Activated T-helper 1 cell treated with anti-CD3 and anti-CD28 coated beads, Interleukin-12 subunit alpha, Interleukin-12 subunit beta, Interleukin-2, Interleukin-4 antibody, amounts not matched to agents 30 ng/mL and 10 ng/mL and 1 ng/mL, durations not matched to agents 14 hours and 24 hours and 36 hours (primary cell): ENCODE data around the gene LIN7A. TPM values are rescaled to one million over a fixed set of nuclear protein-coding genes. Genes with fewer than 3 reads are reported as not detected.

Source experiments
- DNase-seq: peaks from one replicate; pipeline ENCODE4 v3.0.0; 2021; ENCODE audit warnings: low spot score
- H3K27ac Mint-ChIP-seq: one replicate; pipeline ENCODE4 v1.8.0; 2021; ENCODE audit warnings: mild to moderate bottlenecking, mixed read lengths
- H3K27me3 Mint-ChIP-seq: one replicate; pipeline ENCODE4 v1.8.0; 2022; ENCODE audit warnings: mild to moderate bottlenecking, moderate library complexity, mixed read lengths; ENCODE audit not compliant: insufficient read depth
- H3K36me3 Mint-ChIP-seq: one replicate; pipeline ENCODE4 v1.8.0; 2021; ENCODE audit warnings: low read depth, mixed read lengths
- H3K4me1 Mint-ChIP-seq: one replicate; pipeline ENCODE4 v1.8.0; 2021; ENCODE audit warnings: low read depth, mixed read lengths
- H3K4me3 Mint-ChIP-seq: one replicate; pipeline ENCODE4 v1.8.0; 2021; ENCODE audit warnings: mild to moderate bottlenecking, moderate library complexity, mixed read lengths
- H3K9me3 Mint-ChIP-seq: one replicate; pipeline ENCODE4 v1.8.0; 2021; ENCODE audit warnings: mixed read lengths
- intact Hi-C: fragments of 100-400 bp; cut with micrococcal nuclease; formaldehyde crosslinking; loops from one replicate; pipeline ENCODE4 v1.15.1; 2024
- total RNA-seq: library from RNA; stranded (reverse); gene quantifications from 2 replicates; pipeline ENCODE4 v1.2.3, GENCODE V29; 2022

LIN7A gene
- total RNA-seq, 1 donor from 2014 or later = 1.5 TPM

GRCh38 chr12:80747800-80748199, 189.9 kb downstream of the LIN7A start:
- intact Hi-C loops = no loop called here
- Mint-ChIP-seq H3K4me3 (no peak overlapping the region), H3K27me3 (no peaks in the 10 kb centered on the region), H3K36me3 (no peaks in the 10 kb centered on the region), H3K4me1 (no peaks in the 10 kb centered on the region), H3K27ac (no peak overlapping the region), H3K9me3 (no peaks in the 10 kb centered on the region)
- no peak for DNase-seq

- intact Hi-C loops = no loop called here
- no peaks in the 10 kb centered on the region for H3K36me3 Mint-ChIP-seq
- no peaks in the 10 kb centered on the region for H3K9me3 Mint-ChIP-seq
- no peak overlapping the region for H3K27ac Mint-ChIP-seq
- H3K27me3 Mint-ChIP-seq = no peaks in the 10 kb centered on the region
- H3K4me1 Mint-ChIP-seq = no peaks in the 10 kb centered on the region
- no peak for DNase-seq
- no peak overlapping the region for H3K4me3 Mint-ChIP-seq
Measured at GRCh38 chr12:80745851-80746505, 191.8 kb downstream of the LIN7A start.

Other genes with a start within 250 kb of the LIN7A start
- gene MYF6, start 230.3 kb downstream of the LIN7A start, total RNA-seq = not detected in 2 replicates
- not detected in 2 replicates for gene MYF5, start 221.0 kb downstream of the LIN7A start, total RNA-seq
- gene ACSS3, start 140.1 kb upstream of the LIN7A start, total RNA-seq = not detected in 2 replicates